ENCODE measurements around the gene TRABD2A.

TRABD2A gene

DNA sequence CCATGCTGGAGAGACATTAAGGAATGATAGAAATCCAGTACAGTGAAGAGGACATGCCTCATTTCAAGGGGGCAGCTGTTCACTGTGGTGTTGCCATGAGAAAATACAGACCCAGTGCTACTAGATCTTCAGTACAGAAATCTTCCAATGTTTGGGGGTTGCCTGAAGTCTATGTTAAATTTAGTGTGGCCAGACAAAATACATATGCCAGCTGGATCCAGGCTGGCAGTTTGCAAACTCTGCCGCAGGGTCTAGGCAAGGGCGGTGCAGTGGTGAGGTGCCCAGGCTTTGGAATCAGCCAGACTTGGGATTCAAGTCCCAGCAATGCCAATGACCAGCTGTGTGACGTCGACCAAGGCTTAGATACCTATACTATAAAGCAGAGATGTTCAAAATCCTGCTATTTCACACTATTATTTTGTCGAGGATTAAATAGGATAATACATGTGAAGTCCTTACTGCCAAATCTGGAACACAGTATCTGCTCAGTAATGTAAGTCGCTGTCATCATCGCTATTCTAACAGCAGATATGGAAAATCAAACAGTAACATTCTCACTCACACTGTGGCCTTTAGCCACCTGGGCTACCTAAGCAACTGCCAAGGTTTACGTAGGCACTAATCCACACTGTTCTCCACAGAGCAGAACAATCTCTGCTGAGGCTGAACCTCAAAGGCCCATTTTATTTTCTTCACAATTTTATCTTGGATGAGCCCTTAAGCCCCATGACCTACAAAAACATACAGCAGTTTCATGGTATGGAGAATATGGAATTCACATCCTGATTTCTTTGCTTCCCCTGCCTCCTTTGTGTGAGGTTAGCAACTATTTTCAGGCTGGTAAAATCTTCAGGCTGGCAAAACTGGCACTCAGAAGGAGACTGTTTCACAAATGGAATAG is 18.7 kb upstream of the TRABD2A start:
- peak overlapping the region; percentile 41 to 97 (median 77) for H3K27ac Mint-ChIP-seq
- no peaks in the 10 kb centered on the region for H3K36me3 Mint-ChIP-seq (ENCODE audit: low read depth)
- H3K4me3 Mint-ChIP-seq, result peak overlapping the region in 1 of 3 experiments; percentile 17
- TF ChIP-seq, protein P1, sequence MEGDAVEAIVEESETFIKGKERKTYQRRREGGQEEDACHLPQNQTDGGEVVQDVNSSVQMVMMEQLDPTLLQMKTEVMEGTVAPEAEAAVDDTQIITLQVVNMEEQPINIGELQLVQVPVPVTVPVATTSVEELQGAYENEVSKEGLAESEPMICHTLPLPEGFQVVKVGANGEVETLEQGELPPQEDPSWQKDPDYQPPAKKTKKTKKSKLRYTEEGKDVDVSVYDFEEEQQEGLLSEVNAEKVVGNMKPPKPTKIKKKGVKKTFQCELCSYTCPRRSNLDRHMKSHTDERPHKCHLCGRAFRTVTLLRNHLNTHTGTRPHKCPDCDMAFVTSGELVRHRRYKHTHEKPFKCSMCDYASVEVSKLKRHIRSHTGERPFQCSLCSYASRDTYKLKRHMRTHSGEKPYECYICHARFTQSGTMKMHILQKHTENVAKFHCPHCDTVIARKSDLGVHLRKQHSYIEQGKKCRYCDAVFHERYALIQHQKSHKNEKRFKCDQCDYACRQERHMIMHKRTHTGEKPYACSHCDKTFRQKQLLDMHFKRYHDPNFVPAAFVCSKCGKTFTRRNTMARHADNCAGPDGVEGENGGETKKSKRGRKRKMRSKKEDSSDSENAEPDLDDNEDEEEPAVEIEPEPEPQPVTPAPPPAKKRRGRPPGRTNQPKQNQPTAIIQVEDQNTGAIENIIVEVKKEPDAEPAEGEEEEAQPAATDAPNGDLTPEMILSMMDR (IDR thresholded peaks at IDR 0.05; ENCODE audit: unreplicated experiment in 3 of 3), result no peak
- H3K27me3 Mint-ChIP-seq (ENCODE audit: low read depth), result peaks cover 10% of the 10 kb centered on the region
- H3K4me1 Mint-ChIP-seq, result peaks cover 55% of the 10 kb centered on the region
- no peaks in the 10 kb centered on the region for H3K9me3 Mint-ChIP-seq

DNA sequence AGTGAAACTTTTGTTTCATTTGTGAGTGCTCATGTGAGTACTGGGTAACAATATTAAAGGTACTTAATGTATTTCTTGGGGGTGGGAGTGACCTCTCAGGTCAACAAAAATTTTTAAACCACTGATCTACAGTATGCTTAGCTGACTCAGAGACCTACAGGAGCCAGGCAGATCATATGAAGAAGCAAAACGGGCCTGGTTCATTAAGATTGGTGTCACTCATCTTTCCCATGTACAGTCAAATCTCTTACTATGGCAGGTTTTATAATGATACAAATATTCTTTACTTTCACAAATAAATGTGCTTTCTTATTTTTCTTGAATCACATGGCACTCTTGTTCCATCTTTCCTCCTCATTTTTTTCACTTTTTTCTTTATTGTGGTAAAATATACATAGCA is 16.9 kb upstream of the TRABD2A start:
- peaks cover 58% of the 10 kb centered on the region for H3K4me1 Mint-ChIP-seq
- H3K36me3 Mint-ChIP-seq (ENCODE audit: low read depth), result no peaks in the 10 kb centered on the region
- H3K4me3 Mint-ChIP-seq, result no peak overlapping the region
- H3K27me3 Mint-ChIP-seq (ENCODE audit: low read depth), result no peaks in the 10 kb centered on the region
- peak overlapping the region; percentile 95 to 98 (median 97) for H3K27ac Mint-ChIP-seq
- H3K9me3 Mint-ChIP-seq, result no peaks in the 10 kb centered on the region
- TF ChIP-seq, protein P1 (IDR thresholded peaks at IDR 0.05; ENCODE audit: unreplicated experiment in 3 of 3), result no peak

DNA sequence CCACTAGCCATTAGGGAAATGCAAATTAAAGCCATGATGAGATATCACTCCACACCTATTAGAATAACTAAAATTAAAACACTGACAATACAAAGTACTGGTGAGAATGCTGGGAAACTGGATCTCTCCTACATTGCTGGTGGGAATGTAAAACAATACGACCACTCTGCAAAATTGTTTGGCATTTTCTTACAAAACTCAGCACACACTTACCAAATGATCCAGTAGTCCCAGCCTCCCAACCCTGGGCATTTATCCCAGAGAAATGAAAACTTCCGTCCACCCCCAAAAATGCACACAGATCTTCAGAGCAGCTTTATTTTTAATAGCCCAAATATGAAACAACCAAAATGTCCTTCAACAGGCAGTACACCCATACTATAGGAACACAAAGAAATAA is 15.7 kb upstream of the TRABD2A start:
- Mint-ChIP-seq H3K4me1 (peaks cover 58% of the 10 kb centered on the region), H3K27ac (peak overlapping the region in 2 of 3 experiments; percentile 28 to 39), H3K9me3 (no peaks in the 10 kb centered on the region), H3K4me3 (no peak overlapping the region), H3K27me3 (ENCODE audit: low read depth) (no peaks in the 10 kb centered on the region), H3K36me3 (ENCODE audit: low read depth) (no peaks in the 10 kb centered on the region)
- TF ChIP-seq, protein P1 (IDR thresholded peaks at IDR 0.05; ENCODE audit: unreplicated experiment in 3 of 3), result no peak

DNA sequence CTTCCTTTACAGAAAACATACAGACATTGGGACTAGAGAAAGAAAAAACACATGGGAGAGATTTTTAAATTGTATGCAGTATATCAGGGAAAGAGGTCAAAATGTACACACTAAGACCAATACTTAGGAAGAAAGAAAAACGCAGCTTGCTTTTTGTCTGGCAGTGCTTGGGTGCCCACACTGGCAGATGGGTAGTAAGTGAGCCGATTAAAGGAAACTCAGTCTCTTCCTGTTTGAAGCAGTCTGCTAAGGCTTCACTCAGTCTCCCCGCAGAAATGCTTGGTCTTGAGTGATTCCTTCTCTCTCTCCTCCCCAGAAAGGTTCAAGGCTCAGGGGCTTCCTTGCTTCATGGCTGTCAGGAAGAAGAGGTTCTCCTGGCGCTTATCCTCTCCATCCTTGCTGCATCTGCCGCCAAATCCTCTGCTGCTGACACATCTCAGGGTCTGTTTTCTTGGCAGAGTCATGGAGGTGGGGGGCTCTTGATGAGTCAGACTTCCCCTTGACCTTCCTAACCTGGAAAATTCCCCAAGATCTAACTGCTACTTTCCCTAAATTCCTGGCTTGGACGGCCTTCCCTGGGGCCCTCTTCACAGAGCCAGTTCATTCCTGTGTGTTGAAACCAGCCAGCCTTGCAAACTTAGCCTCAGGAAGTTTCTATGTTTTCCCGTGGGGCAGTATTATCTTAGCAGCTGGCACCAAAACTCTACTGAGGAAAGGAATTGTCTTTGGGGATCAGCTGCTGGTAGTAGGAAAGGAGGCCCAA is 14.1 kb upstream of the TRABD2A start:
- Mint-ChIP-seq H3K9me3 (no peaks in the 10 kb centered on the region), H3K27me3 (ENCODE audit: low read depth) (no peaks in the 10 kb centered on the region), H3K4me1 (peaks cover 50% of the 10 kb centered on the region), H3K36me3 (ENCODE audit: low read depth) (no peaks in the 10 kb centered on the region), H3K4me3 (no peak overlapping the region), H3K27ac (peak overlapping the region in 2 of 3 experiments; percentile 30 to 72)
- TF ChIP-seq, protein P1 (IDR thresholded peaks at IDR 0.05; ENCODE audit: unreplicated experiment in 3 of 3), result no peak

DNA sequence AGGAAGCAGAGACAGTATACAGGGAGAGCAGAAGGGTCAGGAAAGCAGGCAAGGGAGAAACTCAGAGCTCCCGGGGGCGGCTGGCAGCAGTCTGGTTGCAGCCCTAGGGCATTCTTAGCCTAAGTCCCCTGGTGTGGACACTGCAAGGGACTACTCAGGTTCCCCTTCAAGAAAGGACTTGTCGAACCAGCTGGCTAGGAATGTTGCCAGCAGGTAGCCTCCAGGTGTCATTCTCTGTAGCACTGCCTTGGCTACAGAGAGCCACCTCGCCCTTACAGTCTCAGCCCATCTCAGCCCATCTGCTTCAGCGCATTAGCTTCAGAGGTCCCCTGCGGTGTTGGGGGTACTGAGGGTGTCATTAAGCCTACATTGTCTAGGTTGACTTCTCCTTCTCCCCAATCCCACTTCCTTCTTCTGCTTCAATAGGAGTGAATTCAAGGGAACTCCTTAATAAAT is 13.3 kb upstream of the TRABD2A start:
- Mint-ChIP-seq H3K36me3 (ENCODE audit: low read depth) (no peaks in the 10 kb centered on the region), H3K4me3 (no peak overlapping the region), H3K9me3 (no peaks in the 10 kb centered on the region), H3K27ac (peak overlapping the region in 2 of 3 experiments; percentile 21 to 30), H3K27me3 (ENCODE audit: low read depth) (no peaks in the 10 kb centered on the region), H3K4me1 (peaks cover 42% of the 10 kb centered on the region)
- TF ChIP-seq, protein P1 (IDR thresholded peaks at IDR 0.05; ENCODE audit: unreplicated experiment in 3 of 3), result no peak
